Gastrocnemius medialis (tissue), 4 donors: Measurements from ENCODE around the gene ZCCHC3. TPM values are rescaled to one million over a fixed set of nuclear protein-coding genes. Genes with fewer than 3 reads are reported as not detected.
A peak's percentile ranks its signal among the peaks of the same experiment; 100 is the strongest.
"Not testable (repeated sequence)": the region's sequence is repeated elsewhere in the genome, so short reads cannot be mapped to it uniquely, and the experiment has no call there.

Source experiments
- ATAC-seq, 2 donors: fragments of 150-250 bp; one replicate each; pipeline ENCODE4 v1.9.1; 2016
- DNase-seq, 2 donors: peaks; one replicate each; pipeline ENCODE4 v3.0.0-alpha.2; 2019
- H3K27ac ChIP-seq, 4 donors: fragments of 200-600 bp; sonication (generic); 1 replicate in 1 of 4; 2 replicates in 3 of 4; pipeline ENCODE4 v1.5.1; 2016 to 2018; ENCODE audit warnings: mild to moderate bottlenecking in 2 of 4, moderate library complexity in 1 of 4
- H3K27me3 ChIP-seq, 3 donors: fragments of 200-600 bp; sonication (generic) in 2 of 3; 1 replicate in 1 of 3; 2 replicates in 2 of 3; pipeline versions ENCODE4 v1.5.1 to v1.6.0; 2016 to 2019; ENCODE audit warnings: mild to moderate bottlenecking in 1 of 3, moderate library complexity in 1 of 3
- H3K36me3 ChIP-seq, 2 donors: fragments of 200-600 bp; sonication (generic) in 1 of 2; one replicate each; pipeline ENCODE4 v1.5.1; 2017 to 2018
- H3K4me1 ChIP-seq, 2 donors: fragments of 200-600 bp; sonication (generic) in 1 of 2; one replicate each; pipeline ENCODE4 v1.5.1; 2016 to 2017; ENCODE audit warnings: mild to moderate bottlenecking in 2 of 2
- H3K4me3 ChIP-seq, 4 donors: fragments of 200-600 bp; sonication (generic) in 3 of 4; 1 replicate in 1 of 4; 2 replicates in 3 of 4; pipeline ENCODE4 v1.5.1; 2016 to 2019; ENCODE audit warnings: mild to moderate bottlenecking in 2 of 4
- H3K9me3 ChIP-seq, 3 donors: fragments of 200-600 bp; sonication (generic) in 2 of 3; 1 replicate in 1 of 3; 2 replicates in 2 of 3; pipeline ENCODE4 v1.5.1; 2016 to 2019
- CTCF ChIP-seq, 5 experiments: fragments of 450-650 bp in 3 of 5; fragments of 200-600 bp in 2 of 5; sonication (generic) in 2 of 5; IDR thresholded peaks in 4 of 5; conservative IDR thresholded peaks in 1 of 5; 1 replicate in 4 of 5; 2 replicates in 1 of 5; pipeline ENCODE4 v1.5.1; 2016 to 2019; ENCODE audit warnings: antibody characterized with exemption in 5 of 5, mild to moderate bottlenecking in 3 of 5, moderate library complexity in 3 of 5
- POLR2A ChIP-seq, 2 donors: fragments of 450-650 bp; IDR thresholded peaks; one replicate each; pipeline ENCODE4 v1.6.1; 2017; ENCODE audit warnings: antibody characterized with exemption in 2 of 2, mild to moderate bottlenecking in 2 of 2, moderate library complexity in 2 of 2
- in situ Hi-C, 4 donors: fragments of 200-750 bp; cut with MboI; loops; one replicate each; pipeline versions ENCODE4 v1.15.0 to v1.8.0; 2017; ENCODE audit warnings: low sequenced_read_pairs in 4 of 4
- intact Hi-C: fragments of 100-400 bp; cut with DNase I; formaldehyde crosslinking; loops from one replicate; pipeline ENCODE4 v1.15.1; 2023; ENCODE audit warnings: low total_unique reads
- total RNA-seq, 4 donors: library from RNA; depleted of rRNA; stranded (reverse); fragments of >200 nt; gene quantifications; one replicate each; pipeline versions ENCODE4 v1.1.0 to v1.2.3, GENCODE V29; 2016

ZCCHC3 gene
- total RNA-seq, 4 donors from 2014 or later, result 6.7 to 9.4 (median 7.9) TPM

- in situ Hi-C loops (loop anchor here in 1 of 4 donors (10.0 kb wide), 1 partner anchor 125 kb away; no protein-coding TSS in a partner anchor), intact Hi-C loops (loop anchor here (2.0 to 10.0 kb wide), 3 partner anchors 63 to 795 kb away; no protein-coding TSS in a partner anchor)
- H3K27me3 ChIP-seq, result peaks cover 0 to 7% (median 2%) of the 10 kb centered on the region in 3 donors
- ATAC-seq, result no peak
- TF ChIP-seq POLR2A (IDR thresholded peaks at IDR 0.05) (no peak), CTCF (IDR thresholded peaks at IDR 0.05 in 4 of 5, conservative IDR thresholded peaks at IDR 0.05 in 1 of 5) (no peak)
- no peaks in the 10 kb centered on the region for H3K36me3 ChIP-seq
- no peaks in the 10 kb centered on the region for H3K9me3 ChIP-seq
- peaks cover 5% of the 10 kb centered on the region in 2 donors for H3K4me1 ChIP-seq
- no peak overlapping the region for H3K27ac ChIP-seq
- no peak for DNase-seq
- no peak overlapping the region for H3K4me3 ChIP-seq
Measured at GRCh38 chr20:329851-330232, 32.5 kb downstream of the ZCCHC3 start.

GRCh38 chr20:330233-331149, 33.1 kb downstream of the ZCCHC3 start:
- DNase-seq, result no peak
- H3K27me3 ChIP-seq, result peaks cover 0 to 7% (median 2%) of the 10 kb centered on the region in 3 donors
- H3K4me3 ChIP-seq, result no peak overlapping the region
- intact Hi-C loops, result loop anchor here (2.0 kb wide), 1 partner anchor 64 kb away; no protein-coding TSS in a partner anchor
- no peaks in the 10 kb centered on the region for H3K9me3 ChIP-seq
- no peaks in the 10 kb centered on the region for H3K36me3 ChIP-seq
- peak; percentile 34 to 70 for ATAC-seq
- in situ Hi-C loops, result loop anchor here in 1 of 4 donors (10.0 kb wide), 1 partner anchor 126 kb away; no protein-coding TSS in a partner anchor
- H3K27ac ChIP-seq, result no peak overlapping the region
- TF ChIP-seq CTCF (IDR thresholded peaks at IDR 0.05 in 4 of 5, conservative IDR thresholded peaks at IDR 0.05 in 1 of 5), result peak; percentile 65 to 91 (median 82)
- TF ChIP-seq POLR2A (IDR thresholded peaks at IDR 0.05), result no peak
- peaks cover 5% of the 10 kb centered on the region in 2 donors for H3K4me1 ChIP-seq

- DNase-seq (no peak), ATAC-seq (no peak)
- Histone ChIP-seq H3K4me3 (no peak overlapping the region), H3K4me1 (no peaks in the 10 kb centered on the region), H3K27ac (no peak overlapping the region), H3K27me3 (no peaks in the 10 kb centered on the region), H3K9me3 (no peaks in the 10 kb centered on the region), H3K36me3 (no peaks in the 10 kb centered on the region)
- intact Hi-C loops, result no loop called here
- in situ Hi-C loops, result loop anchor here in 1 of 4 donors (10.0 kb wide), 1 partner anchor 130 kb away; no protein-coding TSS in a partner anchor
- TF ChIP-seq POLR2A (IDR thresholded peaks at IDR 0.05) (no peak), CTCF (IDR thresholded peaks at IDR 0.05 in 4 of 5, conservative IDR thresholded peaks at IDR 0.05 in 1 of 5) (no peak)
Measured at GRCh38 chr20:334578-334977, 37.2 kb downstream of the ZCCHC3 start.

- ATAC-seq, H3K36me3 ChIP-seq, H3K4me1 ChIP-seq, H3K9me3 ChIP-seq, H3K27ac ChIP-seq, H3K4me3 ChIP-seq, DNase-seq, H3K27me3 ChIP-seq, intact Hi-C loops: not testable (repeated sequence)
- in situ Hi-C loops, result loop anchor here in 1 of 4 donors (10.0 kb wide), 1 partner anchor 131 kb away; no protein-coding TSS in a partner anchor
Measured at GRCh38 chr20:336040-336439, 38.7 kb downstream of the ZCCHC3 start.

- ATAC-seq, result no peak
- no peaks in the 10 kb centered on the region for H3K9me3 ChIP-seq
- peaks cover 0 to 6% of the 10 kb centered on the region in 2 donors for H3K4me1 ChIP-seq
- no peaks in the 10 kb centered on the region for H3K27me3 ChIP-seq
- H3K27ac ChIP-seq, result no peak overlapping the region
- H3K4me3 ChIP-seq, result no peak overlapping the region
- no peak for DNase-seq
- intact Hi-C loops (no loop called here), in situ Hi-C loops (no loop called here)
- TF ChIP-seq CTCF (IDR thresholded peaks at IDR 0.05 in 4 of 5, conservative IDR thresholded peaks at IDR 0.05 in 1 of 5) (no peak), POLR2A (IDR thresholded peaks at IDR 0.05) (no peak)
- no peaks in the 10 kb centered on the region for H3K36me3 ChIP-seq
Measured at GRCh38 chr20:341682-342081, 44.3 kb downstream of the ZCCHC3 start.
